Panc1 (cell line): ENCODE data around the gene CLCF1.

Experiments used
- CTCF ChIP-seq: fragments of 450-650 bp; IDR thresholded peaks from 2 replicates; pipeline ENCODE4 v1.5.1; 2017; ENCODE audit warnings: mild to moderate bottlenecking
- POLR2AphosphoS5 ChIP-seq: IDR thresholded peaks from 2 replicates; pipeline ENCODE4 v1.6.1; 2012; ENCODE audit warnings: mild to moderate bottlenecking, low read depth, low read length, moderate library complexity
- REST ChIP-seq, 2 experiments: IDR thresholded peaks; 2 replicates each; pipeline ENCODE4 v1.6.1; 2011 to 2012; ENCODE audit warnings: low read depth in 2 of 2, control low read depth in 1 of 2, low read length in 1 of 2, mild to moderate bottlenecking in 1 of 2, moderate library complexity in 1 of 2; ENCODE audit not compliant: insufficient read depth in 1 of 2
- TCF7L2 ChIP-seq: IDR thresholded peaks from 2 replicates; pipeline ENCODE4 v1.6.1; 2011; ENCODE audit warnings: mild to moderate bottlenecking, low read depth, low read length, inconsistent platforms

GRCh38 chr11:67323526-67323925 lies 49.9 kb downstream of the CLCF1 start:
- TF ChIP-seq POLR2AphosphoS5 (no peak), CTCF (no peak), REST (IDR thresholded peaks at IDR 0.05; ENCODE audit: insufficient read depth in 1 of 2, low read depth in 2 of 2, low read length in 1 of 2) (no peak), TCF7L2 (no peak)
